Measurements from ENCODE around the gene MCRIP1.

MCRIP1 gene

GRCh38 chr17:81804559-81805399, 28.3 kb downstream of the MCRIP1 start:
- TF ChIP-seq EZH2phosphoT487 (IDR thresholded peaks at IDR 0.05; ENCODE audit: low read depth) (no peak), CTCF (IDR thresholded peaks at IDR 0.05; ENCODE audit: low read depth, low read length) (no peak)
- H3K27ac ChIP-seq (ENCODE audit: low read length) = no peak overlapping the region
- H2AFZ ChIP-seq (ENCODE audit: low read depth, low read length) = no peak overlapping the region
- H3K4me1 ChIP-seq (ENCODE audit: low read length) = no peaks in the 10 kb centered on the region
- H3K36me3 ChIP-seq (replicated peaks; ENCODE audit: low read depth, low read length) = no peaks in the 10 kb centered on the region
- H3K9me3 ChIP-seq (ENCODE audit: insufficient read depth, low read length) = no peaks in the 10 kb centered on the region
- no peak overlapping the region for H3K4me2 ChIP-seq (ENCODE audit: low read length)
- peaks cover 4% of the 10 kb centered on the region; the same call in 1 of the 2 replicates for H3K27me3 ChIP-seq (ENCODE audit: low read depth, low read length)
- H3K9ac ChIP-seq (ENCODE audit: low read length) = no peak overlapping the region
- H3K79me2 ChIP-seq (ENCODE audit: low read length) = no peaks in the 10 kb centered on the region
- H3K4me3 ChIP-seq (ENCODE audit: low read length) = no peak overlapping the region
- H4K20me1 ChIP-seq (ENCODE audit: insufficient read depth, low read length) = no peaks in the 10 kb centered on the region

- Histone ChIP-seq H3K9ac (ENCODE audit: low read length) (no peak within 1 kb of the TSS), H3K79me2 (ENCODE audit: low read length) (no peaks in the 10 kb centered on the region), H3K36me3 (replicated peaks; ENCODE audit: low read depth, low read length) (no peaks in the 10 kb centered on the region), H3K27ac (ENCODE audit: low read length) (no peak within 1 kb of the TSS), H3K27me3 (ENCODE audit: low read depth, low read length) (peaks cover 4% of the 10 kb centered on the region; the same call in 1 of the 2 replicates), H3K4me2 (ENCODE audit: low read length) (no peak within 1 kb of the TSS), H2AFZ (ENCODE audit: low read depth, low read length) (no peak within 1 kb of the TSS), H3K9me3 (ENCODE audit: insufficient read depth, low read length) (no peaks in the 10 kb centered on the region), H3K4me1 (ENCODE audit: low read length) (no peaks in the 10 kb centered on the region), H4K20me1 (ENCODE audit: insufficient read depth, low read length) (no peaks in the 10 kb centered on the region), H3K4me3 (ENCODE audit: low read length) (no peak within 1 kb of the TSS)
- no peak for TF ChIP-seq CTCF (IDR thresholded peaks at IDR 0.05; ENCODE audit: low read depth, low read length)
- no peak for TF ChIP-seq EZH2phosphoT487 (IDR thresholded peaks at IDR 0.05; ENCODE audit: low read depth)
These were observed 29.1 kb downstream of the MCRIP1 start, which contains the start of gene GCGR for GRCh38 chr17:81803728-81804558. Gene GCGR, plus strand, starts transcription at chr17:81804150. Its CDS starts 4,869 bp downstream, at chr17:81809019.

- Histone ChIP-seq H3K36me3 (replicated peaks; ENCODE audit: low read depth, low read length) (no peaks in the 10 kb centered on the region), H3K27me3 (ENCODE audit: low read depth, low read length) (peaks cover 4% of the 10 kb centered on the region; the same call in 1 of the 2 replicates), H3K4me2 (ENCODE audit: low read length) (no peak overlapping the region), H3K9ac (ENCODE audit: low read length) (no peak overlapping the region), H3K4me3 (ENCODE audit: low read length) (no peak overlapping the region), H4K20me1 (ENCODE audit: insufficient read depth, low read length) (no peaks in the 10 kb centered on the region), H3K27ac (ENCODE audit: low read length) (no peak overlapping the region), H3K9me3 (ENCODE audit: insufficient read depth, low read length) (no peaks in the 10 kb centered on the region), H3K79me2 (ENCODE audit: low read length) (no peaks in the 10 kb centered on the region), H3K4me1 (ENCODE audit: low read length) (no peaks in the 10 kb centered on the region), H2AFZ (ENCODE audit: low read depth, low read length) (no peak overlapping the region)
- TF ChIP-seq CTCF (IDR thresholded peaks at IDR 0.05; ENCODE audit: low read depth, low read length) (no peak), EZH2phosphoT487 (IDR thresholded peaks at IDR 0.05; ENCODE audit: low read depth) (no peak)
These were observed 30.0 kb downstream of the MCRIP1 start for GRCh38 chr17:81802856-81803643.

Measured in OCI-LY3 (cell line).